Measurements from ENCODE around the gene SPATA45. TPM values are rescaled to one million over a fixed set of nuclear protein-coding genes. Genes with fewer than 3 reads are reported as not detected.
"Not testable (repeated sequence)": the region's sequence is repeated elsewhere in the genome, so short reads cannot be mapped to it uniquely, and the experiment has no call there.

The SPATA45 gene
- total and polyA plus RNA-seq, 12 donors = 0.56 TPM; not detected in 11

DNA sequence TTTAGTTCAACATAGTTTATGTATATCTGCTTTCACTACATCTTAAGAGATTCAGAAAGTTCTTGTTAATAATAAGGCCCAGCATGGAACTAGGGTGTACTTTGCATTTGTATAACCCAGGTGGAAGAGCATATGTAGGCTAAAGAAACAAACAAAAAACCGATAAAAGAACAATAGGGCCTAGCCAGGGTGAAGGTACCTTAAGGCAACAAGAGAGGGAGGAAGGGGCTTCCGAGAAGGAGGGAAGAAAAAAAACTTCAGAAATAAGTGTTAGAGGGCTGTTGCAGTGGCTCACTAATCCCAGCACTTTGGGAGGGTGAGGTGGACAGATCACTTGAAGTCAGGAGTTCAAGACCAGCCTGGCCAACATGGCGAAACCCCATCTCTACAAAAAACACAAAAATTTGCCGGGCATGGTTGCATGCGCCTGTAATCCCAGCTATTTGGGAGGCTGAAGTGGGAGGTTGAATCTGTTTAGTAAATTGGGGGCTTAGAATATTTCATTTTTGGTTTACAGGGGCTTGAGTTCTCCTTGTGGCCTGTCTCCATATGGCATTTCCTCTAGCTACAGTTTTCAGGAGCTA lies 4.7 kb upstream of the SPATA45 start:
- Histone ChIP-seq H3K27ac (no peak overlapping the region), H3K9me3 (no peaks in the 10 kb centered on the region), H3K4me3 (no peak overlapping the region), H3K27me3 (no peaks in the 10 kb centered on the region), H3K4me1 (peaks cover 0 to 8% (median 5%) of the 10 kb centered on the region in 9 donors), H3K36me3 (peaks cover 0 to 2% (median 0%) of the 10 kb centered on the region in 9 donors)
- intact Hi-C loops (cut with DNase I) = no loop called here
- 80 to 95% methylated on average over 5 of the region's 5 CpGs for WGBS, 2 donors
- TF ChIP-seq CTCF (IDR thresholded peaks at IDR 0.05) = no peak
- no peak for ATAC-seq
- DNase-seq = no peak

- H3K4me3 ChIP-seq; H3K36me3 ChIP-seq; ATAC-seq; H3K4me1 ChIP-seq; H3K9me3 ChIP-seq; H3K27me3 ChIP-seq; H3K27ac ChIP-seq; DNase-seq; intact Hi-C loops (cut with DNase I): not testable (repeated sequence)
- 79 to 84% methylated on average over 3 of the region's 3 CpGs for WGBS, 2 donors
These were observed 2.9 kb downstream of the SPATA45 start for GRCh38 chr1:212844521-212844920.

DNA sequence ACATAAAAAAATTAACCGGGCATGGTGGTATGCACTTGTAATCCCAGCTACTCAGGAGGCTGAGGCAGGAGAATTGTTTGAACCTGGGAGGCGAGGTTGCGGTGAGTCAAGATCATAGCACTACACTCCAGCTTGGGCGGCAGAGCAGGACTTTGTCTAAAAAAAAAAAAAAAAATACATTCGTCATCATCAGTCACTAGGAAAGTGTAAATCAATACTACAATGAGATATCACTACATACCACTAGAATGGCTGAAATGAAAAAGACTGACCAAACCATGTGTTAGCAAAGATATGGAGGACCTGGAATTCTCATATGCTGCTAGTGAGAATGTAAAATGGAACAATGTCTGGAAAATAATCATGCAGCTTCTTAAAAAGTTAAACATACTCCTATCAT lies 9.3 kb downstream of the SPATA45 start:
- Histone ChIP-seq H3K4me1 (no peaks in the 10 kb centered on the region), H3K27me3 (no peaks in the 10 kb centered on the region), H3K9me3 (no peaks in the 10 kb centered on the region), H3K4me3 (no peak overlapping the region), H3K36me3 (no peaks in the 10 kb centered on the region), H3K27ac (no peak overlapping the region)
- ATAC-seq (no peak), DNase-seq (no peak)
- 93% methylated on average over 5 of the region's 5 CpGs for WGBS, 2 donors
- no peak for TF ChIP-seq CTCF (IDR thresholded peaks at IDR 0.05)
- intact Hi-C loops (cut with DNase I) = no loop called here

GRCh38 chr1:212833211-212834207 lies 13.9 kb downstream of the SPATA45 start:
- ATAC-seq; H3K4me3 ChIP-seq; DNase-seq; H3K36me3 ChIP-seq; H3K27ac ChIP-seq; H3K27me3 ChIP-seq; H3K9me3 ChIP-seq; H3K4me1 ChIP-seq; intact Hi-C loops (cut with DNase I): not testable (repeated sequence)
- WGBS, 2 donors = 89 to 93% methylated on average over 8 of the region's 8 CpGs

GRCh38 chr1:212828395-212828794 lies 19.1 kb downstream of the SPATA45 start:
- TF ChIP-seq CTCF (IDR thresholded peaks at IDR 0.05) = no peak
- Histone ChIP-seq H3K4me3 (no peak overlapping the region), H3K9me3 (peaks cover 0 to 24% (median 8%) of the 10 kb centered on the region in 11 donors), H3K36me3 (no peaks in the 10 kb centered on the region), H3K27ac (no peak overlapping the region), H3K27me3 (no peaks in the 10 kb centered on the region), H3K4me1 (no peaks in the 10 kb centered on the region)
- 80 to 89% methylated on average over 2 of the region's 2 CpGs for WGBS, 2 donors
- ATAC-seq (no peak), DNase-seq (no peak)
- intact Hi-C loops (cut with DNase I) = loop anchor here in 1 of 10 donors (10.0 kb wide), 1 partner anchor 156 kb away; no protein-coding TSS in a partner anchor
